ENCODE results near the gene ZNF700. TPM values are rescaled to one million over a fixed set of nuclear protein-coding genes. Genes with fewer than 3 reads are reported as not detected.

The ZNF700 gene
- total and polyA plus RNA-seq, 9 of the 15 experiments (the other 6 are each of a cell fraction or from before 2014, with no cell fraction given): 10.3 to 24.7 (median 14.1) TPM

GRCh38 chr19:11924886-11925650 lies at the start of gene ZNF700 (continued):
- TF ChIP-seq TSHZ1 (CRISPR knock-in tag; IDR thresholded peaks at IDR 0.05) (no peak), TEAD1 (CRISPR knock-in tag; IDR thresholded peaks at IDR 0.05) (peak in 1 of 2 experiments; percentile 87; a peak in 2 of 4 replicates), TCF15 (CRISPR knock-in tag; IDR thresholded peaks at IDR 0.05) (no peak), ZFX (CRISPR knock-in tag; IDR thresholded peaks at IDR 0.05) (peak; percentile 74), CHD2 (IDR thresholded peaks at IDR 0.05; ENCODE audit: low read depth, low read length) (peak; percentile 36; the same call in 1 of the 2 replicates), POLR2A (conservative IDR thresholded peaks at IDR 0.05) (peak; percentile 97), NRF1 (conservative IDR thresholded peaks at IDR 0.05 in 1 of 2, IDR thresholded peaks at IDR 0.05 in 1 of 2) (peak; percentile 75 to 79), SRF (CRISPR knock-in tag; IDR thresholded peaks at IDR 0.05) (0 out of 4 replicates have a peak, but pooled peaks of 1 of the 2 experiments have one; percentile 55), THAP12 (CRISPR knock-in tag; IDR thresholded peaks at IDR 0.05) (peak; percentile 50; the same call in 1 of the 2 replicates), CBX1 (IDR thresholded peaks at IDR 0.05; ENCODE audit: low read depth) (peak; percentile 72; the same call in 1 of the 2 replicates), ATF7 (IDR thresholded peaks at IDR 0.05) (0 out of 2 replicates have a peak, but pooled peaks have one; percentile 58), ELF2 (CRISPR knock-in tag; IDR thresholded peaks at IDR 0.05) (peak; percentile 60; the same call in 1 of the 2 replicates), SUPT5H (IDR thresholded peaks at IDR 0.05) (peak; percentile 94), FOXJ2 (tag; IDR thresholded peaks at IDR 0.05) (no peak)
- TF ChIP-seq, protein P1, sequence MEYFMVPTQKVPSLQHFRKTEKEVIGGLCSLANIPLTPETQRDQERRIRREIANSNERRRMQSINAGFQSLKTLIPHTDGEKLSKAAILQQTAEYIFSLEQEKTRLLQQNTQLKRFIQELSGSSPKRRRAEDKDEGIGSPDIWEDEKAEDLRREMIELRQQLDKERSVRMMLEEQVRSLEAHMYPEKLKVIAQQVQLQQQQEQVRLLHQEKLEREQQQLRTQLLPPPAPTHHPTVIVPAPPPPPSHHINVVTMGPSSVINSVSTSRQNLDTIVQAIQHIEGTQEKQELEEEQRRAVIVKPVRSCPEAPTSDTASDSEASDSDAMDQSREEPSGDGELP (CRISPR knock-in tag; IDR thresholded peaks at IDR 0.05; ENCODE audit: borderline replicate concordance): peak; percentile 64
- TF ChIP-seq, protein P2, sequence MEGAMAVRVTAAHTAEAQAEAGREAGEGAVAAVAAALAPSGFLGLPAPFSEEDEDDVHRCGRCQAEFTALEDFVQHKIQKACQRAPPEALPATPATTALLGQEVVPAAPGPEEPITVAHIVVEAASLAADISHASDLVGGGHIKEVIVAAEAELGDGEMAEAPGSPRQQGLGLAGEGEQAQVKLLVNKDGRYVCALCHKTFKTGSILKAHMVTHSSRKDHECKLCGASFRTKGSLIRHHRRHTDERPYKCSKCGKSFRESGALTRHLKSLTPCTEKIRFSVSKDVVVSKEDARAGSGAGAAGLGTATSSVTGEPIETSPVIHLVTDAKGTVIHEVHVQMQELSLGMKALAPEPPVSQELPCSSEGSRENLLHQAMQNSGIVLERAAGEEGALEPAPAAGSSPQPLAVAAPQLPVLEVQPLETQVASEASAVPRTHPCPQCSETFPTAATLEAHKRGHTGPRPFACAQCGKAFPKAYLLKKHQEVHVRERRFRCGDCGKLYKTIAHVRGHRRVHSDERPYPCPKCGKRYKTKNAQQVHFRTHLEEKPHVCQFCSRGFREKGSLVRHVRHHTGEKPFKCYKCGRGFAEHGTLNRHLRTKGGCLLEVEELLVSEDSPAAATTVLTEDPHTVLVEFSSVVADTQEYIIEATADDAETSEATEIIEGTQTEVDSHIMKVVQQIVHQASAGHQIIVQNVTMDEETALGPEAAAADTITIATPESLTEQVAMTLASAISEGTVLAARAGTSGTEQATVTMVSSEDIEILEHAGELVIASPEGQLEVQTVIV (CRISPR knock-in tag; IDR thresholded peaks at IDR 0.05; ENCODE audit: borderline replicate concordance): no peak
